ENCODE data around the gene AADAC.
"Not testable (repeated sequence)": the region's sequence is repeated elsewhere in the genome, so short reads cannot be mapped to it uniquely, and the experiment has no call there.

Gene AADAC

DNA sequence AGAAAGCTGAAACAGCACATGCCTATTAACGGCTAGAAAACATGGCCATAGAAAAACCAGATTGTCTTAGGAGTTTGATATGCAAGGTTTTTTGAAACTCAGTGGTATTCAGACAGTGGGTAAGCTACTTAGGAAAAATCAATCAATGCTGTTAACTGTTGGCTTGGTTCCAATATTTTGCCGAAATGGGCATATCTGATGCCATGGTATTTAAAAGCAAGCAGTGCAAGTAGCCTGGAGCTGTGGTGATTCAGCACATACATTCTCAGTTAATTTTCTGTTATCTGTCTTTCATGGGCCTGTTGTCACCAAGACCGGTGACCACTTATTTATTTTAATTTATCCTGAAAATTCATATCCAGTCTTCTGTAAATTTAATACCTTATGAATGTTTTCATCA is 42.2 kb downstream of the AADAC start:
- no peak for DNase-seq (ENCODE audit: low spot score)

DNA sequence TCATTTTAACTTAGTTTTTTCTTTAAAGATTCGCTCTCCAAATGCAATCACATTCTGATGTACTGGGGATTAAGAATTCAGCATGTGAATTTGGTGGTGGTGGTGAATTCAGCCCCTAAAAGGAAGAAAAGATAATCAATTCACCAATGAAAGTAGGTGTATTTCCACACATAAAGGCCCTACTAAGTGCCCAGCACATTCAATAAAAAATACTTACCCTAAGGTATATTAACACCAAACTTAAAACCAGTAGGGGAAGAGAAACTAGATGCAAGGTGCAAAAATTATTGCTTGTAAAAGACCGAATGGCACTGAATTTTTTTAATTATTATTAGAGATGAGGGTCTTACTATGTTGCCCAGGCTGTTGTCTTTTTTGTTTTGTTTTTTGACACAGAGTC is 42.7 kb downstream of the AADAC start:
- DNase-seq (ENCODE audit: low spot score): no peak

DNA sequence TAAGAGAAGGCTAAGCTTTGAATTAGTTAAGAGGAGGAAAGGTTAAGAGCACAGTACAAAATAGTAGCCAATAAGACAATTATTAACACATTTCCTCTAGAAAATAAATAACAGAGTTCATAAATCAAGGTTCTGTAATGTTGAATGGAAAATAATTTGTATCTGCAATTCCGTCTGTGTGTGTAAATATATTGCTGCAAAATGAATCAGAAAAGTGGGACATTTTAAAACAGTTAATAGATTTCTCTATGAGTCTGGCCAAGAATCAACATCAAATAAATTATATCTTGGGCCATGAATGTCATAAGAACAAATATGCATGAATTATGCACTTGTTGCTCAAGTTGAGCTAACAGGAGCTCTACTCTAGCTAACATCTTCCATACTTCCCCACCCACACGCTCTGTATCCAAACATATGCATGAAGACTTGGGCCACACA is 45.3 kb downstream of the AADAC start:
- no peak for DNase-seq (ENCODE audit: low spot score)

DNA sequence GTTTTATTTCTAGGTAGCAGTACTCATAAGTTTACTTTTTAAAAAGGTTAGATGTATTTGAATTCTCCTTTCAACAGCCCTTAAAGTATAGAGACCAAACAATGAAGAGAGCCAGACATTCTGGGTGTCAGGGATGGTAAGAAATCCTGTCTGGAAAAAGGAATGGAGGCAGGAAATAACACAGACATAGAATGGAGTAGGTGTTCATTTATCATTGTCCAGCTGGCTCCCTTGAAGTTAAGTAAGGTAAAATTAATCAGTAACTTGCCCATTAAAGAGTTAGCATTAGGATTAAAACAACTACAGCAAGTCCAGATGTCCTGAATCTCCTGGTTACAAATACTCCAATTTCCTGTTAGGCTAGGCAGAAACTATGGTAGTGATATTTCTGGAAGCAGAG is 46.0 kb downstream of the AADAC start:
- DNase-seq (ENCODE audit: low spot score): no peak

DNA sequence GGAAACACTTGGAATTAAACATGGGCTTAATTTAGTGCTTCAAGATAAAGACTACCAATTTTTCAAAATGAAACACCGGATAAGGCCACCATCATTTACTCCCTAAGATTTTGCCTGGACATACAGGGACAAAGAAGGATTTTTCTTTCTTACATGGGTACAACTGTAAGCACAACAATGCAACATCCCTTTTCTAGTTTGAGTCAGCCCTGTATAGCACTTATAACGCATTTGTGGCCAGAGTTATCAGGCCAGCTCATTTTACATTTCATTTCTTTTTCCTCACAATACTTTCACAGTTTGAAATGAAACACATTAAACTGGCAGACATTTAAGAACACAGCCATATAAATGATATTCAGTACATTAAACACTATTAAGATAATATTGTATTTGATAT is 49.7 kb downstream of the AADAC start:
- DNase-seq (ENCODE audit: low spot score): no peak

DNA sequence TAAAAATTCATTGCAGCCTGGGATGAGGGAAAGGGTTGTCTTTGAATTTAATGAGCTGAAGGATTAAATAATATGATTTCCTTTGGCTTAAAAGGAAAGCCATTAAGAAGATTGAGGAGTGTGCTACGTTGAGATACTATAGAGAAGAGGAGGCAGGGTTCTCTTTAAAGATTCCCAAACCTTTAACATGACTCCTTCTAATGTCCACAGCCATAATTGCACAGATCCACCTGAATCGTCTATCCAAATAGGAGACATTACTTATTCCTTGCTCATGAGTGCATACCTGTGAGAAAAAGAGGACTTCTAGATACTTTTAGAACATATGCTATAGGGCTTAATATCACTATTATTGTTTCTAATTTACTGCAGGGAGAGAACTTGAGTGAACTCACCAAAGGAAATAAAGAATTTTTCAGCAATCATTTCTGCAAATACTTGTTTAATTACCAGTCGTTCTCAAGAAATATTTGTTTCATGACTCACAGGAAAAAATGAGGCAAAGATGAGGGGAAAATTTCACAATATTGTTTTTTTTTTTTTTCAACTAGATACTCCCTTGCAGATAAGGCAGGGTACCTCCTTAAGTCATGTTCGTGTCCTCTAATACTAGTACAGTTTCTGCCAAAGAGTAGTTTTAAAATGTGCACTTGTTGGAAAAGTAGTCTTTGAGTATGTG is 50.6 kb downstream of the AADAC start:
- peak; percentile 42 for DNase-seq (ENCODE audit: low spot score)

DNA sequence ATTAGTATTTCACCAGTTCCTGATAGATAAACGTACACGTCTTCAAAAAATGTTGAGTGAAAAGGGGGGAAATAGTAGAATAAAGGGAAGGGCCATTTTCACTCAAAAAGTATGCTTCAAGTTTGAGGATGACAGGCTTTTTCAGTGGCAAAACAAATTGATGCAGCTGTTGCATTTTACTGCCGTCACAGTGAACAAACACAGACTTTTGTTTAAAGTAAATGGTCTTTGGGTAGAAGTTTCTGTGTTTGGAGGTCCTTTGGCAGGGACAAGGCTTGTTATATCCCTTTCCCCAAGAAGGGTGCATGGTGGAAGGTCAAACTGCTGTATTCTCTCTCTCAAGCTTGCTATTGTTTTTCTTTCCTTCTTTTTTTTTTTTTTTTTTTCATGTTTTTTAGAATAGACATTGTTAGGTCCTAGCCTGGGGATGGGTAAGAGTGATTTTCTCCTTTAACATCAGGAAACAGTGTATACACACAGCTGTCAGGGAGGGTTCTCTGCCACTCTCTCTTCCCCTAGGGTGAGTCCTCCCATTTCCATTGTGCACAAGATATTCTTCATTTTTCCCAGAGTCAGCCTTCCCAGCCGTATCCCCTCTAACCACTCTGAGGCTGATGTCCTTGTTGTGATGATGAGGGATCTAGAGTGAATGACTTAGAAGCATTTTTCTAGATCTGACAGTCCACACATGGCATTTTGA is 52.9 kb downstream of the AADAC start:
- DNase-seq (ENCODE audit: low spot score): no peak

DNA sequence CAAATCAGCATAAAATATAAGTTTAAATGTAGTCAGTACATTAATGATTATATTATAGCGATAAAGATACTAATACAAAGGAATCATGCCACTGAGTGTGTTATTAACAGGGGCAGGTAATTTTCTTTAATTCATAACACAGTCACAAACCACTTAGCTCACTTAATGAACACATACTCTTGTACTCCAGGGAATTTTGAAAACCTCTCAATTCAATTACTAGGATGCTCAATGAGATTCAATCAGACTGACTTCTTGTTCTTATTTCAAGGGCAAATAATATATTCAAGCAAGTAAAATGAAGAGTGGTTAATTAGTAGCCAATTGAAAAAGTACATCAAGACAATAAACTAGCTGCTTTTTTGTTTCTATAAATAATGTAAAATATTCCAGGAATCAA is 53.8 kb downstream of the AADAC start:
- DNase-seq (ENCODE audit: low spot score): no peak

DNA sequence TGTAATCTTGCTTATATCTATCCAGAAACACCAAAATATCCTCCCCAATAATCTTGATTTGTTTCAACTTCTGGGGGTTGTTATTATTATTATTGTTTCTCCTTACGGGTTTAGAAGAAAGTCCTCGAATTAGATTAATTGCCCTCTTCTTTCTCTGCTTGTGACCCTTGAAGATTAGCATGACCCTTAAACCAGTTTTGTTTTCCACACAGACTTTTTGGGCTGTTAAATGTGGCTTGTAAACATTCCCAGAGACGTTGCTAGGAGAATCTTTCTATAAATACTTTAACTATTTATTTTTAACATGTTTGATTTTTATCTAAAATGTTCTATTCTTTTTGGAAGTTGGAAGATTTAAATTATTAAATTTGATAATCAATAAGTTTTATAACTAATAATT is 55.3 kb downstream of the AADAC start:
- no peak for DNase-seq (ENCODE audit: low spot score)

DNA sequence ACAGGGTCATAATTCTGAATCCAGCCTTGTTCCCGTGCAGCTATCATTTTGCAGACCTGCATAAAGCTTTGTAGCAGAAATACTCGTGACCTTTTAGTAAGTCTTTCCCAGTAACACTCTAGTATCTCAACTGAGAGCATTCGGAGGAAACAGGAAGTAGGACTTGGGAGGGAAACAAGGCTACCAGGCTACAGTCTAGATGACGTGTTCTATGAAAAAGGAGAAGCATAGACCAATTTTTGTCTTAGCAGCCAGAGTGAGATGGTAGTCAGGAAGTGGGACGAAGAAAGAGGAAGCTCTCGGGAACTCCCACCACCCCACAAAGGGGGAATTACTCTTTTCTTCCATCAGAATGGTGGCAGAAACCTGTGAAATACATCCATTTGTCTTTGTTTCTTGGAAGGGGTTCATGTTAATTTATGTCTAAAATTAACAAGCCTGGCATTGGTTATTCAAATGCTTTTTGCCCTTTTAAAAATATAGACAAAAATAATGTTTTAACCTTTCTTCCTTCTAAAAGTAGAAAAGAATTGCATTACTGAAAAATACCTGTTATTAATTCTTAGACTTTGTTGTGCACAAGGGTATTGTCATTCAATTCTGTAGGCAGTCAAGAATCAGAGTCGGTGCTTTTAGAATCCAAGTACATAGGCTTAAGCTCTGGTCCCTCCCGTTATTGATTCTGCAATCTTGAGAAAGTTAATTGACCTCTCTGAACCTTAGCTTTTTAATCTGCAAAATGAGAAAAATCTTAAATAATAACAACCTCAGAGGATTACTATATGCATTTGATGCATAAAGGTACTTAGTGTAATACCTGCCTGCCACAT is 57.9 kb downstream of the AADAC start:
- no peak for DNase-seq (ENCODE audit: low spot score)

DNA sequence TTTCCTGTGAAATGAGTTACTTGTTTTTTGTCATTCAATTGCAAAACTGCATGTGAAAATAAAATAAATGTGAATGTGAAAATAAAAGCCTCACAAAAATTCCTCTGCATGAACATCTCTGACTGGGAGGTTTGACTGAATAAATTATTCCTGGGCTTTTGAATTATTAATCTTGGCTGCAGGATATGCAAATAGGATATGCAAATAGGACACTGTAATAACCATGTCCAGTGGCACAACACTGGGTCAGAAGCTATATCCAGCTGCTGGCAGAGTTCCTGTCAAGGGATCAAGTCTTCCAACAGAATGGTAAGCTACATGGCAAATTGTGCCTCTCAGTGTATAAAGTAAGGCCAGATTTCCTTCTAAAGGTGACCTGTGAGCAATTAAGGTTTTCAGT is 59.5 kb downstream of the AADAC start, which contains the start of gene SUCNR1:
Gene SUCNR1 (plus strand): TSS at position 246 of the 400 bp plus-strand sequence. CDS start 6,250 bp downstream, outside the sequence.
- no peak for DNase-seq (ENCODE audit: low spot score)

DNA sequence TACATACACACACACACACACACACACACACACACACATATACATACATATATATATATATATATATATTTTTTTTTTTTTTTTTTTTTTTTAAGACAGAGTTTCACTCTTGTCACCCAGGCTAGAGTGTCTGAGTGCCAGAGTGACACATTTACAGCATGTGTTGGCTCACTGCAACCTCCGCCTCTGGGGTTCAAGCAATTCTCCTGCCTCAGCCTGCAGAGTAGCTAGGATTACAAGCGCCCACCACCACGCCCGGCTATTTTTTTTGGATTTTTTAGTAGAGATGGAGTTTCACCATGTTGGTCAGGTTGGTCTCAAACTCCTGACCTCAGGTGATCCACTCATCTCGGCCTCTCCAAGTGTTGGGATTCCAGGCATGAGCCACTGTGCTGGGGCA is 60.2 kb downstream of the AADAC start:
- not testable (repeated sequence) for DNase-seq (ENCODE audit: low spot score)

DNA sequence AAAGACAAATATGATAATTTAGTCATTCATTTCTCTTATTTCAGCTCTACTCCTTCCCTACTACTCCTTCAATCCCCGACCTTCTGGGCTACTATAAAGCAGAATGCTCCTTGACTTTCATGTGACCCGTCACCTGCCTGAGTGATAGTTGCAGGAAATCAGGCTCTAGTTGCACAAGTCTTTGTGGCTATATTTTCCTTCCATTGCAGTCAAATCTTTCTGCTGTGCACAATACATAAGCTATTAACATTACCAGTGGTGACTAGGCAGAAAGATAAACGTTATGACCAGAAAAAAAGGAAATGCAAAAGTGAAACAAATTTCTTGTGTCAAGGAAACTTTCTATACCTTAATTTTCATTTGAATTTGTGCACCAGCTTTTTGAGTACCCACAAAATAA is 61.8 kb downstream of the AADAC start:
- no peak for DNase-seq (ENCODE audit: low spot score)

DNA sequence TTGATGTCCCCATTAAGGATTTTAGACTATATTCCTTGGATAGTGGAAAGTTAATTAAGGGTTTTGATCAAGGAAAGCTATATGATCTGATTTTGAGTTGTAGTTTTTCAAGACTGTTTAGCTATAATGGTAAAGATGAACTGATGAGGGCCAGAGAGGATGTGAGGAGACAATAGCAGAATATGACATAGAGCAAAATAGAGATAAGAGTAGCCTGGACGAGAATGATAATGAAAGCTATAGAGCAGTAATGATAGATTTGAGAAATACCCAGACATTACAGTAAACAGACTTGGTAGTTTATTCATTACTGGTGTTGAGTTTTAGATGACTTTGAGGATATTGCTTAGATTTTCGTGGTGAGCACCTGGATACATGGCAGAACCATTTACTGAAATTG is 63.4 kb downstream of the AADAC start:
- DNase-seq (ENCODE audit: low spot score): no peak
